ENCODE measurements around the gene FAM107B. TPM values are rescaled to one million over a fixed set of nuclear protein-coding genes. Genes with fewer than 3 reads are reported as not detected.
A peak's percentile ranks its signal among the peaks of the same experiment; 100 is the strongest.

Gene FAM107B
- total and polyA plus RNA-seq, 11 donors, result 1.9 to 27.6 (median 4.9) TPM

DNA sequence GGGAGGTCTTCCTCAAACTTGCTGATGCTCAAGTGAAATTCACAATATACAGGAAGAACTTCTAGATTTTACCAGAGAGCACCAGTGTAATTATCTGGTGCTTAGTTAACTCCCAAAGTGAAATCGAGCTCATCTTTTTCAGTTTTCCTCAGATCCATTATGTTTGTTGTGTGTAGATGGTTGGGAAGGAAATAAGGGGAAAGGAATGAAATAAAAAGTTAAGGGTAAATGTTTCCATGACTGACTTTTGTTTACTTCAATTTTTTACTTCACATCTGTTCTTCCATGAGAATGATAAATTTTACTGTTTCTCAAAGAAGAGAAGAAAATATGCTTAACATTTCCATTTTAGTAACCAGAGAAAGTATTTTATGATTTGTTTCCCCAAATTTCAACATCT, 21.3 kb downstream of the FAM107B start:
- Histone ChIP-seq H3K27me3 (no peaks in the 10 kb centered on the region), H3K4me1 (peaks cover 0 to 49% (median 31%) of the 10 kb centered on the region in 12 donors), H3K36me3 (no peaks in the 10 kb centered on the region), H3K4me3 (no peak overlapping the region), H3K9me3 (no peaks in the 10 kb centered on the region), H3K27ac (peak overlapping the region in 2 of 12 donors; percentile 79 to 81)
- whole genome bisulfite sequencing, 4 donors, result 67 to 75% (median 71%) methylated on average over 1 of the region's 1 CpG
- DNase-seq, result no peak
- no peak for TF ChIP-seq POLR2A (IDR thresholded peaks at IDR 0.05)
- TF ChIP-seq, protein P1, sequence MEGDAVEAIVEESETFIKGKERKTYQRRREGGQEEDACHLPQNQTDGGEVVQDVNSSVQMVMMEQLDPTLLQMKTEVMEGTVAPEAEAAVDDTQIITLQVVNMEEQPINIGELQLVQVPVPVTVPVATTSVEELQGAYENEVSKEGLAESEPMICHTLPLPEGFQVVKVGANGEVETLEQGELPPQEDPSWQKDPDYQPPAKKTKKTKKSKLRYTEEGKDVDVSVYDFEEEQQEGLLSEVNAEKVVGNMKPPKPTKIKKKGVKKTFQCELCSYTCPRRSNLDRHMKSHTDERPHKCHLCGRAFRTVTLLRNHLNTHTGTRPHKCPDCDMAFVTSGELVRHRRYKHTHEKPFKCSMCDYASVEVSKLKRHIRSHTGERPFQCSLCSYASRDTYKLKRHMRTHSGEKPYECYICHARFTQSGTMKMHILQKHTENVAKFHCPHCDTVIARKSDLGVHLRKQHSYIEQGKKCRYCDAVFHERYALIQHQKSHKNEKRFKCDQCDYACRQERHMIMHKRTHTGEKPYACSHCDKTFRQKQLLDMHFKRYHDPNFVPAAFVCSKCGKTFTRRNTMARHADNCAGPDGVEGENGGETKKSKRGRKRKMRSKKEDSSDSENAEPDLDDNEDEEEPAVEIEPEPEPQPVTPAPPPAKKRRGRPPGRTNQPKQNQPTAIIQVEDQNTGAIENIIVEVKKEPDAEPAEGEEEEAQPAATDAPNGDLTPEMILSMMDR (IDR thresholded peaks at IDR 0.05), result no peak
- no peak for ATAC-seq
- intact Hi-C loops (cut with DNase I), result loop anchor here in 1 of 10 donors (10.0 kb wide), 1 partner anchor 99 kb away; no protein-coding TSS in a partner anchor

DNA sequence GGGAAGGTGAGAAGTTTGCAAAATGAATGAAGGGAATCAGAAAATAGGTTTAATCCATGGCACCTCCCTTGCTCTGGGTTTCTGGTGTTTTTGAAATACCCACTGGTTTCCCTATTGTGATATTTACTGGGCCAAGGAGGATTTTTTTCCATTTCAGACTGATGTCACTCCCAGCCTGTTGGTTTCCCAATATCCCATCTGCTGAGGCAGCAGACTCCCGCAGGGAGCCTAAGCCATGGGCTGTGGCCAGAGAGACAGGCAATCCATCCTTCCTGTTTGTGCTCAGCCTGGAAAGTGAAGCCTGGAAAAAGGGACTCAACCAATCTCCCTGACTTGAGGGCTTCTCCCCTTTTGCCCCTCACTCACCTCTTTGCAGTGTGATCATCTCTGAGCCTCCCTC, 22.8 kb downstream of the FAM107B start:
- TF ChIP-seq, protein P1 (IDR thresholded peaks at IDR 0.05), result no peak
- TF ChIP-seq POLR2A (IDR thresholded peaks at IDR 0.05), result no peak
- Histone ChIP-seq H3K4me3 (peak overlapping the region in 1 of 12 donors; percentile 5), H3K27me3 (no peaks in the 10 kb centered on the region), H3K27ac (peak overlapping the region; percentile 66 to 91 (median 78)), H3K4me1 (peaks cover 0 to 54% (median 32%) of the 10 kb centered on the region in 12 donors), H3K36me3 (no peaks in the 10 kb centered on the region), H3K9me3 (no peaks in the 10 kb centered on the region)
- intact Hi-C loops (cut with DNase I), result loop anchor here in 1 of 10 donors (10.0 kb wide), 1 partner anchor 97 kb away; no protein-coding TSS in a partner anchor
- 26 to 44% (median 42%) methylated on average over 1 of the region's 1 CpG for WGBS, 4 donors
- ATAC-seq (peak; percentile 66 to 91 (median 87)), DNase-seq (peak; percentile 52 to 83 (median 77))

DNA sequence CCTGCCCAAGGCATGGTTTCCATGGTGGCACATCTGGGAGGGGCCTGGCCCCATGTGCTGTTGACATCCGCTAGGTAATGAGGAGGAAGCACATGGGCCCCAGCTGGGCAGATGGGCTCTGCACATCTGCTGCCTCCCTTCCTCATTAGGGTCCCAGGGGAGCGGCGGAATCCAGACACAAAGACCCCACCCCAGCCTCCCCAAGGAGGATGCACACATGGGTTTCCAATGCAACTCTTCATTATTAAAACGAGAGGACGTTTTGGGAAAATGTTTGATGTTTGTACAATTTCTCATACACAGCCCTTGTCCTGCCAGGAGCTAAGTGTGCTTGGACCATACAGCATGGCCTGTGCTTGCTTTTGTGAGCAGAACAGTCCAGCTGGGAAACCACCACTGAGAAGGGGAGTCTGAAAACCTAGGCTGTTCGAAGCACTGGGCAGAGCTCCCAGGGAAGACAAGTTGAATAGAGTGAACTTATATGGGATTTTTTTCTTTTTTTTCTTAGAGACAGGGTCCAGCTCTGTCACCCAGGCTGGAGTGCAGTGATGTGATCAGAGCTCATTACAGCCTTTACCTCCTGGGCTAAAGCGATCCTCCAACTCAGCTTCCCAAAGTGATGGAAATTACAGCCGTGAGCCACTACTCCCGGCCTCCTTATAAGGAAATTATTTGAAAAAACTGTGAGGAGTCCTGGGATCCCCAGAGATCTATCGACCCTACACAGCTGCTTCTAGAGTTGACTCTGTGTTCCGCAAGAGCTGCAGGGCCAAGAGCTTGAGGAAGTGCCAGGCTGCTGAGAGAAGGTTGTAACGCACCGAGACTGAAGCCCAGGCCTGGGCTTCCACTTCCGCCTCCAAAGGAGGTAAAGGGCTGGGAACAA, 23.4 kb downstream of the FAM107B start:
- H3K36me3 ChIP-seq, result no peaks in the 10 kb centered on the region
- peaks cover 0 to 54% (median 32%) of the 10 kb centered on the region in 12 donors for H3K4me1 ChIP-seq
- intact Hi-C loops (cut with DNase I), result loop anchor here in 1 of 10 donors (10.0 kb wide), 1 partner anchor 96 kb away; no protein-coding TSS in a partner anchor
- peak overlapping the region in 1 of 12 donors; percentile 5 for H3K4me3 ChIP-seq
- peak overlapping the region; percentile 66 to 91 (median 78) for H3K27ac ChIP-seq
- no peaks in the 10 kb centered on the region for H3K27me3 ChIP-seq
- ATAC-seq, result peak; percentile 81 to 86 (median 82)
- peaks cover 0 to 3% (median 0%) of the 10 kb centered on the region in 12 donors for H3K9me3 ChIP-seq
- no peak for TF ChIP-seq POLR2A (IDR thresholded peaks at IDR 0.05)
- TF ChIP-seq, protein P1 (IDR thresholded peaks at IDR 0.05), result no peak
- DNase-seq, result peak; percentile 66 to 82 (median 68)
- WGBS, 4 donors, result 51 to 58% (median 54%) methylated on average over 14 of the region's 14 CpGs

Measured in heart left ventricle (tissue), 16 donors.